Measurements from ENCODE around the gene SEC14L3.

GRCh38 chr22:30444632-30445437 lies 27.0 kb downstream of the SEC14L3 start:
- TF ChIP-seq ELF1 (IDR thresholded peaks at IDR 0.05): no peak
- no peak for TF ChIP-seq PBX3 (IDR thresholded peaks at IDR 0.05)
- peak; percentile 60 for TF ChIP-seq POLR2AphosphoS5 (IDR thresholded peaks at IDR 0.05; ENCODE audit: low read depth, low read length)
- peak; percentile 75 for TF ChIP-seq CTCF (IDR thresholded peaks at IDR 0.05)
- TF ChIP-seq FOSL2 (IDR thresholded peaks at IDR 0.05; ENCODE audit: borderline replicate concordance, low read depth): no peak
- peak; percentile 74 for TF ChIP-seq RAD21 (IDR thresholded peaks at IDR 0.05; ENCODE audit: low read length)
- TF ChIP-seq MAX (IDR thresholded peaks at IDR 0.05; ENCODE audit: low read depth): no peak

All from SK-N-SH (cell line).